Nephron (organoid): ENCODE results near the gene ETV6.

Source experiments
- H3K27ac Mint-ChIP-seq, 3 experiments: 2 replicates each; pipeline ENCODE4 v1.8.0; 2020; ENCODE audit warnings: mixed read lengths in 3 of 3, mild to moderate bottlenecking in 2 of 3, moderate library complexity in 1 of 3
- H3K27me3 Mint-ChIP-seq: 2 replicates; pipeline ENCODE4 v1.8.0; 2021; ENCODE audit warnings: low read depth, mild to moderate bottlenecking, moderate library complexity, mixed read lengths
- H3K36me3 Mint-ChIP-seq: 2 replicates; pipeline ENCODE4 v1.8.0; 2020; ENCODE audit warnings: low read depth, mixed read lengths
- H3K4me1 Mint-ChIP-seq: 2 replicates; pipeline ENCODE4 v1.8.0; 2020; ENCODE audit warnings: mixed read lengths
- H3K4me3 Mint-ChIP-seq, 3 experiments: 2 replicates each; pipeline ENCODE4 v1.8.0; 2020; ENCODE audit warnings: mild to moderate bottlenecking in 3 of 3, mixed read lengths in 3 of 3, moderate library complexity in 2 of 3
- H3K9me3 Mint-ChIP-seq: 2 replicates; pipeline ENCODE4 v1.8.0; 2020; ENCODE audit warnings: mixed read lengths
- TF ChIP-seq, protein P1 (sequence below), 3 experiments: fragments of 200-600 bp; sonication (generic); IDR thresholded peaks; one replicate each; pipeline ENCODE4 v1.5.0; 2021; ENCODE audit warnings: antibody characterized with exemption in 3 of 3; ENCODE audit not compliant: unreplicated experiment in 3 of 3

The ETV6 gene

DNA sequence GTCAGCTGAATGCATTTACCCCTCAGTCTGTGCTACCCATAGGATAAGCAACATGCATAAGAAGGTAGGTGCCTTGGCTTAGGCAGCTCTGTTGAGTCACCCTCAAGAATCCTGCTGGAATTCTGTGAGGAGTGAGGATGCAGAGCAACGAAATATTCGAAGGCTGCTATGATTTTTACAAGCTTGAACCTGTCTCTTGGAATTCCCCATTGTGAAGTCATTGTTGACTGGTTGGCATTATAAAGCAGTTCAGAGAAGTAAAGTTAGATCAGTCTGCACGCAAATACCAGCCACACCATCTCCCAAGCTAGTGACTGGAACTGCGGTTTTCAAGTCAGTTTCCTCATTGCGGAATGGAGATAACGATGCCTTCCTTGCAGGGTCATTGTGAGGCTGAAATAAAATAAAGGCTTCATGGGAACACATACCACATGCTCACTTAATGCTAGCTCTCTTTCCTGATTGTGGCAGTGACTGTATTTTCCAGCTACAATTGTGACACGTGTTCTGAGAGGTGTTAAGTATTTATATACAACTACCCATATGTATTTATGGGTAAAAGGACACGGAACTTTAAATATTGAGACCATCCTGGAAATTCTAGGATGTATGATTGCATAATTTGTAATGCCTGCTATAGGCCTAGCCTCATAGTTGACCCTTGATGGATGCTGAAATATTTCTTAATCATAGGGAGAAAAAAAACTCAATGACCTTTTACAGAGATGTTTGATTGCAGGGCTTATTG lies 96.7 kb downstream of the ETV6 start:
- no peak overlapping the region for H3K4me3 Mint-ChIP-seq
- no peaks in the 10 kb centered on the region for H3K27me3 Mint-ChIP-seq
- H3K4me1 Mint-ChIP-seq = peaks cover 20% of the 10 kb centered on the region

DNA sequence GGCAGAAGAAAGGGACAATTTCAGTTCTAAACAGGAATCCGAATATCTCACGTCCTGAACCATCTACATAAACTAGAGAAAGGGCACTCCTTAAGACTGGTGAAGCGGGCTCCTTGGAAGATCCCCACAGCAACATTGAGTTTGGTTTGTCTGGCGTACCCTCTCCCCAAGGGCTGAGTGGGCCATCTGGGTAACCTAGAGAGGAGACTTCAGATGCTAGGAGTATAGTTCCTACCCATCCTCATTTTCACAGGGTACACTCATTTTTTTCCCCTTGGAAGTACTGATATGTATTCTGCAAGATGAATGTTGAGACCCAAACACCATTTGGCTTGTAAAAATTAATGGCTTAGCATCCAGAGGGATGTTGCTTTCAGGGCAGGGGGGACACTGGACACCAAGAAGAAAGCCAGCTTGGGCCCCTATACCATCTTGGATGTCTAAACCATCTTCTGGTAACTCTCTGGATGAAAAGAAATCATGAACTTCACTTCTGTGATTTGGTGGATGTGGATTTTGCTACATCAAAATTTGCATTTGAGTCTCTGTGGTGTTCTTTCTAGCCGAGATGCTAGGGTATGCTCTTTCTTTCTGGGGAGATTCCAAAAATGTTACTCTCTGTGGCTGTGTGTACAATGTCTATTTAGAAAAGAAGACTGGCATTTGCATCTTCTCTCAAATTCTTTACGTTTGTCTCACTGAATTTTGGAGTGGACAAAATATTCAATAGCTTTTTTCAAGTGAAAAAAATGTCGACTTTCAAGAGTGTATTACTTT lies 97.7 kb downstream of the ETV6 start:
- TF ChIP-seq, protein P1, sequence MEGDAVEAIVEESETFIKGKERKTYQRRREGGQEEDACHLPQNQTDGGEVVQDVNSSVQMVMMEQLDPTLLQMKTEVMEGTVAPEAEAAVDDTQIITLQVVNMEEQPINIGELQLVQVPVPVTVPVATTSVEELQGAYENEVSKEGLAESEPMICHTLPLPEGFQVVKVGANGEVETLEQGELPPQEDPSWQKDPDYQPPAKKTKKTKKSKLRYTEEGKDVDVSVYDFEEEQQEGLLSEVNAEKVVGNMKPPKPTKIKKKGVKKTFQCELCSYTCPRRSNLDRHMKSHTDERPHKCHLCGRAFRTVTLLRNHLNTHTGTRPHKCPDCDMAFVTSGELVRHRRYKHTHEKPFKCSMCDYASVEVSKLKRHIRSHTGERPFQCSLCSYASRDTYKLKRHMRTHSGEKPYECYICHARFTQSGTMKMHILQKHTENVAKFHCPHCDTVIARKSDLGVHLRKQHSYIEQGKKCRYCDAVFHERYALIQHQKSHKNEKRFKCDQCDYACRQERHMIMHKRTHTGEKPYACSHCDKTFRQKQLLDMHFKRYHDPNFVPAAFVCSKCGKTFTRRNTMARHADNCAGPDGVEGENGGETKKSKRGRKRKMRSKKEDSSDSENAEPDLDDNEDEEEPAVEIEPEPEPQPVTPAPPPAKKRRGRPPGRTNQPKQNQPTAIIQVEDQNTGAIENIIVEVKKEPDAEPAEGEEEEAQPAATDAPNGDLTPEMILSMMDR (IDR thresholded peaks at IDR 0.05; ENCODE audit: unreplicated experiment in 3 of 3) = no peak
- H3K27ac Mint-ChIP-seq = no peak overlapping the region
- H3K4me1 Mint-ChIP-seq = peaks cover 15% of the 10 kb centered on the region
- no peaks in the 10 kb centered on the region for H3K27me3 Mint-ChIP-seq
- H3K4me3 Mint-ChIP-seq = no peak overlapping the region
- H3K9me3 Mint-ChIP-seq = no peaks in the 10 kb centered on the region
- H3K36me3 Mint-ChIP-seq = no peaks in the 10 kb centered on the region

More for the DNA sequence above, 96.7 kb downstream of the ETV6 start:
- no peaks in the 10 kb centered on the region for H3K9me3 Mint-ChIP-seq
- TF ChIP-seq, protein P1 (IDR thresholded peaks at IDR 0.05; ENCODE audit: unreplicated experiment in 3 of 3) = no peak
- no peak overlapping the region for H3K27ac Mint-ChIP-seq
- no peaks in the 10 kb centered on the region for H3K36me3 Mint-ChIP-seq

DNA sequence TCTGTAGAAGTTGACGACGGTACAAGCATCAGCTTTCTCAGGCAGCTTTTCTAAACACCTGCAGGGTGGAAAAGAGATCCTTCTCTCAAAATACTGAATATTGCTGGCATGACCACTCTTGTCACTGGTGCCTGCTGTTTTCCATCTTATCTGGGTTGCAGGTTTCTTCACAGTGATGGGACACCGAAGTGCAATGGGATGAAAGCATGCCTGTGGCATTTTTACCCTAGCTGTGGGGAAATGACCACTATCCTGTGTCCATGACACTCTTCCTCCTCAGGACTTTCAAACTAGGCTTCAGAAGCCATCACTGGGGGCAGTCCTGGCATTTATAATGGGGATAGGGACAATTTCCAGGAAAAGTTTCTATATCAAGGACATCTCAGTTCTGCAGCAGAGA lies 98.5 kb downstream of the ETV6 start:
- peaks cover 19% of the 10 kb centered on the region for H3K4me1 Mint-ChIP-seq
- peaks cover 1% of the 10 kb centered on the region for H3K27me3 Mint-ChIP-seq
- H3K27ac Mint-ChIP-seq = no peak overlapping the region
- TF ChIP-seq, protein P1 (IDR thresholded peaks at IDR 0.05; ENCODE audit: unreplicated experiment in 3 of 3) = no peak
- H3K4me3 Mint-ChIP-seq = no peak overlapping the region
- no peaks in the 10 kb centered on the region for H3K9me3 Mint-ChIP-seq
- H3K36me3 Mint-ChIP-seq = peaks cover 2% of the 10 kb centered on the region

DNA sequence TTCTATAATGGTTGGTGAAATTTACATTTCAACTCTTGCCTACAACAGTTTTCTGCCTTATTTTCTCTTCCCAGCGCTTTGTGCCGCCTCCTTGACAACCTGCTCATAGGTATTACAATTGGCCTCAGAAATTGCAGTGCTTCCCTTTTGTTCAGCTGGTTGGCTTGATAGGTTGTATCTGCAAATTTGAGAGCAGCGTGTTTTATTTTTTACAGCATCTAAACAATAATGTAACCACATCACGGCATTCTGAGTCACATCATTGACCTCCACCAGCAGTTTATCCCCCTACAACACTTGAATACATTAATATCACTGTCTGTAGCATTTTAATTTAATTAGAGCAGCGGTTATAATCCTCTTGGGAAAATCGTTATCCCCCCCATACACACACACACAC lies 99.4 kb downstream of the ETV6 start:
- H3K36me3 Mint-ChIP-seq = peaks cover 10% of the 10 kb centered on the region
- no peaks in the 10 kb centered on the region for H3K9me3 Mint-ChIP-seq
- no peak overlapping the region for H3K27ac Mint-ChIP-seq
- peaks cover 4% of the 10 kb centered on the region for H3K27me3 Mint-ChIP-seq
- H3K4me3 Mint-ChIP-seq = no peak overlapping the region
- TF ChIP-seq, protein P1 (IDR thresholded peaks at IDR 0.05; ENCODE audit: unreplicated experiment in 3 of 3) = no peak
- peaks cover 13% of the 10 kb centered on the region for H3K4me1 Mint-ChIP-seq

DNA sequence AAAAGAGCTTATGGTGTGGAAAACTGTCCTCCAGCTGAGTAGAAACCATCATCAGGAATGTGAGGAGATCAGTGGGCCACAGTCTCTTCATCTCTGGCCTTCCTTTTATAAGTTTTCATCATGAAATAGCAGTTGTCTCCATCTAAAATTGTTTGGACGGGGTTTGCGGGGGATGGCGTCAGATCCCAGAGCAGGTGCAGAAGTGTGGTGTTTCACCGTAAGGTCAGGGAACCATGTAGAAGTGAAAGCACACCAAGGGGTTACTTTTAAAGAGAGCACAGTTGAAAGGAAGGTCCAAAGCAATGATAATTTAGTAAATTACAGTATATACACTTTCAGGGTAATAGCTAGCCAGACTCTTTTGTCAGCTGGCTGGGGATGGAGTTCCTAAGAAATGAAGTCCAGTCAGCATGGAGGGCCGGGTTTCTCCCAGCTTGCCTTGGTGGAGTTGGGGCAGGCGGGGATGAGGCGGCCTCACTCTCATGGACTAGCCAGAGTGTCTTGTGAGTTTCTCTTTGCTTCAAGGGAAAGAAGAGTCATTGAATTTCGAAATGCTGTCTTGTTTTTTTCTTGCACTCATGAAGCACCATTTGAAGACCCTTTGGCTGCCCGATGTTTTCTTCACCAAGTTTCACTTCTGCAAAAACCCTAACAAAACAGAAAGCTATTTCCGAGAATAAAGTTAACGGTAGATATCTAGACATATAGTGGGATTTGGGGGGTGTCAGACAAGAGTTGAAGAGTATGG lies 100.6 kb downstream of the ETV6 start:
- Mint-ChIP-seq H3K4me1 (peaks cover 11% of the 10 kb centered on the region), H3K27ac (no peak overlapping the region), H3K4me3 (no peak overlapping the region), H3K9me3 (no peaks in the 10 kb centered on the region), H3K27me3 (peaks cover 4% of the 10 kb centered on the region), H3K36me3 (peaks cover 16% of the 10 kb centered on the region)
- TF ChIP-seq, protein P1 (IDR thresholded peaks at IDR 0.05; ENCODE audit: unreplicated experiment in 3 of 3) = no peak
